Esophagus mucosa (tissue), 1 donor: ENCODE measurements around the gene RGS14. TPM values are rescaled to one million over a fixed set of nuclear protein-coding genes. Genes with fewer than 3 reads are reported as not detected.
"Not testable (repeated sequence)": the region's sequence is repeated elsewhere in the genome, so short reads cannot be mapped to it uniquely, and the experiment has no call there.

Source experiments
- ATAC-seq: fragments of 200-7000 bp; cut with Tn5 transposase; one replicate; pipeline ENCODE4 v1.9.1; 2020
- total RNA-seq: library from RNA; stranded (reverse); gene quantifications from one replicate; pipeline ENCODE4 v1.2.4, GENCODE V29; 2023
- donor health status: DM: yes; HTN: yes; CAD: no.

RGS14 gene
- total RNA-seq, 1 donor from 2014 or later, result 59.5 TPM

DNA sequence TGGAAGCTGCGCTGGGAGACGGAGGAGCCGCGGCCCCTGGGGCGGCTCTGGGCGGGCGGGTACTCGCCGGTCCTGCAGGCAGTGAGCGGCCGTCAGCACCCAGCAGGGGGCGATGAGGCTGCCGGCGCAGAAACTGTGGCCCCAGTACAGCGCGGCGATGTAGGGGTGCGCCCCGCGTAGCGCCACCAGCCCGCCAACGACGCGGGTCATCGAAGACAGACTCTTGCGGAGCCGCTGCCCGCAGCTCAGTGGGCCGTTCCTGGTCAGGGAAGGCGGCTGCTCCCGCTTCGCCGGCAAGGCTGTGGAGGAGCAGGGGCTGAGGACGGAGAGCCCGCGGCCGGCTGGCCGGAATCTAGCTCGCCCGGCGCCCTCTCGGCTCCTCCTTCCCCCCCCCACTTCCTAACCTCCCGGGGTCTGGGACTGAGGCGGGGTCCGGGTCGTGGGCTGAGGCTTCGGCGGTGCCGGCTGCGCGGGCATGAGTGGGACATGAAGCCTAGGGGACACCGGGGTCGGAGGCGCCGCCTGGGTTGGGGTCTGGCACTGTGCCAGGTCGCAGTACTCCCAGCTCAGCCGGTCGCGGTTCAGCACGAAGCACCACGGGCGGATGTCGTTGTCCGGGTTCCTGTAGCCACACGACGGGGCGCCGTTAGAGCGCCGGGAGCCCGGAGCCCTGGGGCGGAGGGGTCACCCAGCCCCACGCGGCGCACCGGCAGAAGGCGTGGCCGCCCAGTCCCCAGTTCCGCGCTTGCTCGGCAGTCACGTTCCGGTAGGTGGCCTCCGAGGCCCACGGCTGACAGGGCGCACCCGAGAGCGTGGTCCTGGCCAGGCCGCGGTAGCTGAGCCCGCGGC is 46.3 kb downstream of the RGS14 start:
- peak; percentile 85 for ATAC-seq

DNA sequence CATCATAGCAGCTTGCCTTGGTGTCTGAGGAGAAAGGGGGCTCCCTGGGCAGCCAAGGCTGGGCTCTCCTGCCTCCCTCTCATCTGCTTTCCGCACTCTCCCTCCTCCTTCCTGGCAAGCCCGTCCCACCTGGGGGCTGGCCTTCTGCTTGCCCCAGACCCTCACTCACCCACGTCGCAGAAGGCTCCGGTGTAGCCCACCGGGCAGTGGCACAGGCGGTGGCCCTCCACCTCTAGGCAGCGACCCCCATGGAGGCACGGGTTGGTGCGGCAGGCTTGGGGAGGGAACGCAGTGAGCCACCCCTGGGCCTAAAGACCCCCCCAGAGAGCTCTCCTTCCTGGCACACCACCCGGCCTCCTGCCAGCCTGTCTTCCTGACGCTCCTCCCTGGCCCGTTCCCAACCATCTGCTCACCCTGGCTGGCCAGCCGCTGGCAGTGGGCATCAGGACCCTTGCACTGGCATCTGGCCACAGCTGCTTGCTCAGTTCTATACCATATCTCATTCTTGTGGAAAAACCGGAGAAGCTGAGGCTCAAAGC is 47.0 kb downstream of the RGS14 start:
- no peak for ATAC-seq

DNA sequence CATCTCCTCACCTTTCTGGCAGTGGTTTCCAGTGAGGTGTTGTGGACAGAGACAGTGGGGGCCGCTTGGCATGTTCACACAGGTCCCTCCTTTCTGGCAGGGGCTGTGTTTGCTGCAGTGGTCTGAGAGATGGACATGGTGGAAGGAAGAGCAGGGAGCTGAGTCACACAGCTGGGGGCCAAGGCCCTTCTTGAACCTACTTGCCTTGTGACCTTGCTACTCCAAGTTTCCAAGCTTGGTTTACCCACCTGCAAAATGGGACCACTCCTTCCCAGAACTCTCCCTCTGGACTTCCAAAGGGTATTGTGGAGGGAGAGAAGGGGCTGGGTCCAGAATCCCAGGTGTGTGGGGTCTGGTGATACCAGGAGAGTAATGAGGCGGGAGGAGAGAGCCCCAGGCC is 47.6 kb downstream of the RGS14 start:
- ATAC-seq, result no peak

DNA sequence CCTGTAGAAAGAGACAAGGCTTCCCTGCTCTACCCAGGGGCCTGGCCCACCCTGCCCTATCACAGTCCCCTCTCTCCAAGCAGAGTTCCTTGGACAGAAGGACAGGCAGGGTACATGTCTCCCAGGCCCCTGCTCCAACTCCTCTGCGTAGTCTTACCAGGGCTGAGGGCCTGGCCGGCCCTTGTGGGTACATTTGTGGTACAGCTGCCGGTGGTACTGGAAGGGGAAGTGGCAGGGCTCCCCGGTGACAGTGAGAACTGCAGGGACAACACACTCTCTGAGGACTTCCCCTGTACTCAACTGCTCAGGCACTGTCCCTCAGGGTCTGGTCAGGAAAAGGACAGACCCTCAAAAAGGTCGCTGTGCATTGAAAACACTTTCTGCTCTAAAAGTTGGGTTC is 48.1 kb downstream of the RGS14 start:
- no peak for ATAC-seq

DNA sequence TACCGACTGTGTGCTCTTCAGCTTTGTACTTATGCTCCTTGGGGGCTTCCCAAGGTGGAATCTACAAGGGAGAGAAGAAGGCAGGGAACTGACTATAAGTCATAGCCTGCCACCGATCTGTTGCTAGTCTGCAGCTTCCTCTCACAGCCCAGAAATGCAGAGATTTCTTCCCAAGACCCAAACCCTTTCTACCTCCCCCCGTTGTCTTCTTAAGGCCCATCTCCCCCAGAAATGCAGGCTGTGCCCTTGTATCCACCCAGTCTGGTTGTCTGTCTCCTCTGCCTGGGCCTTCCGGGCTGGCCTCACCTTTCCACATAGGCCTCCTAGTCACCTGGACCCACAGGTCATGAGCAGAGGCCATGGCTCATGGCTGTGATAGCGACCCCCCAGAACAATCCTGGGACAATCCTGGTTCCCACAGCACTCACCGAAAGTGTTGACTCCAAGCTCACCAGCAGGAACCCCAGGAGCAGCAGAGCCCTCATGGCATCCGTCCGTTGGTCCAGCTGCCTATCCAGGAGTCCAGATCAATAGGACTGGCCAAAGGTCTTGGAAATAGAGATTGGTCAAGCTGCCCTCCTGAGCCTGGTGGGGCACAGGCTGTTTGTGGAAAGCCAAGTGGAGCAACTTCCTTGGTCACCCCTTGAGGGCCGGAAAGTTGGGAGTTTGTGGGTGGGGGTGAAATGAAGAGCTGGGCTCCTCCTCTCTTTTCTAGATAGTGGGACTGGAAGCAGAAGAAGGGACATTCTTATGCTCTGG is 51.5 kb downstream of the RGS14 start, which contains the start of gene F12:
F12 (minus strand) TSS at position 522 of the 759 bp plus-strand sequence; CDS start at position 485, 37 bp downstream.
- ATAC-seq, result no peak

DNA sequence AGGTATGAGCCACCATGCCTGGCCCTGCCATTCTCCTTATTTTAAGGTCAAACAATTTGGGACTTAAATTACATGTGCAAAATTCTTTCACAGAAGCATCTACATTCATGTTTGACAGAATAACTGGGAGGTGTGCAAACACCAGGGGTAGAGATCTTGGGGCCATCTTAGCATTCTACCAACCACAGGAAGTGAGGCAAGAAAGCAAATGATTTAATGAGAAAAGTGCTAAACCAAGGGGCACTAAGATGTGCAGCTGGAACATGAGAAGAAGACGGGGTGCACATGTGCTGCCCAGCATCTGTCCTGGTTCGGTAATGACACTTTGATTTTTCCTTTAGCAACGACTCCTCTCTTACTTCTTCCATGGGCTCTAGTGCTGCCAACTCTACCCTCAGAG is 52.9 kb downstream of the RGS14 start:
- no peak for ATAC-seq

DNA sequence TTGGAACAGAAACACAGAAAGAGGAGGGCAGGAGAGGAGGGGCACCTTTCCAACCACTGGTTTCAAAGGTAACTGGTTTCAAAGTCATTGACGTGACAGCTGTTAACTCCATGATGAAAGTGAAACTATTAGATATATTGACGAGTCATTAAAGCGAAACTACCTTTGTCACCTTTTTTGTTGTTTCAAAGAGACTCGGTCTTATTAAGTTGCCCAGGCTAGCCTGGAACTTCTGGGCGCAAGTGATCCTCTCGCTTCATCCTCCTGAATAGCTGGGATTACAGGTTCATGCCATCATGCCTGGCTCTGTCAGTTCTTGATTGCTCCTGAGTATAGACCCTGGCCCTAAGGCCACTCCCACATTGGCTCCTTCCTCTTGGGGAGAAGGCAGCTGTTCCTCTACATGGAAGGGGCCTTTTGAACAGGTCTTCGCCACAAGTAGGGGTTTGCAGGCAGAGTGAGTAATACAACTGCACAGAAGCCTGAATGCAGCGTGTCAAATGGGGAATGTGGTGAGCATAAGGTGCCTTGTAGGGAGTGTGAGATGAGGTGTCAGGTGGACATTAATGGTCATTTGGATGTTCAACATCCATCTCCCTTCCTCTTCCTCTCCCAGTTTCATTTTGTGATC is 55.0 kb downstream of the RGS14 start:
- no peak for ATAC-seq

DNA sequence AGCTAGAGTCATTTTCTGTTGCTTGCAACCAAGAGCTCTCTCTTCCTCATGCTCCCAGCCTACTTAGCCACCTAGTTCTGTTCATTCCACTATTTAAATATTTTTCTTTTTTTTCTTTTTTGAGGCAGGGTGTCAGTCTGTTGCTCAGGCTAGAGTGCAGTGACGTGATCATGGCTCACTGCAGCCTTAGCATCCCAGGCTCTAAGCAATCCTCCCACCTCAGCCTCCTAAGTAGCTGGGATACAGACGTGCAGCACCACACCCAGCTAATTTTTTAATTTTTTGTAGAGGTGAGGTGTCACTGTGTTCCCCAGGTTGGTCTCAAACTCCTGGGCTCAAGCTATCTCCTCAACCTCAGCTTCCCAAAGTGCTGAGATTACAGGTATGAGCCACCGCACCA is 56.8 kb downstream of the RGS14 start:
- no peak for ATAC-seq

DNA sequence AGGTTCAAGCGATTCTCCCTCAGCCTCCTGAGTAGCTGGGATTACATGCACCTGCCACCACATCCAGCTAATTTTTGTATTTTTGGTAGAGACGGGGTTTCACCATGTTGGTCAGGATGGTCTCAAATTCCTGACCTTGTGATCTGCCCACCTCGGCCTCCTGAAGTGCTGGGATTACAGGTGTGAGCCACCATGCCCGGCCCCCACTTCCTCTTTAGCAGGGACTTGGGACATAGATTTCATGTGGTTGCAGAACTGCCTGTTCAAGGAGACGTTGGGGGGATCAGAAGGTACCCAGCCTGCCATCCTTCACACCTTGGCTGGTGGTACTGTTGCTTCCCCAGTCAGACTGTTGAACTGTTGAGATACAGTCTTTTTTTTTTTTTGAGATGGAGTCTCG is 59.4 kb downstream of the RGS14 start:
- ATAC-seq, result not testable (repeated sequence)

DNA sequence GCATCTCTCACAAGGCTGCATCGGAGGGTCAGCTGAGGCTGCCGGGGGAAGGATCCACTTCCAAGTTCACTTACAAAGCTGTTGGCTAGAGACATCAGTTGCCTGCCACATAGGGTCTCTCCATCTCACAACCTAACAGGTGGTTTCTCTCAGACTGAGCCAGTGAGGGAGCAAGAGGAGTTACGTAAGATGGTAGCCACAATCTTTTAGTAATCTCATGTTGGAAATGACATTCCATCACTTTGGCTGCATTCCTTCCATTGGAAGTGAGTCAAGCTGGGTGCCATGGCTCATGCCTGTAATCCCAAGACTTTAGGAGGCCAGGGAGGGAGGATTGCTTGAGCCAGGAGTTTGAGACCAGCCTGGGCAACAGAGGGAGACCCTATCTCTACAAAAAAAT is 61.3 kb downstream of the RGS14 start:
- ATAC-seq, result no peak

DNA sequence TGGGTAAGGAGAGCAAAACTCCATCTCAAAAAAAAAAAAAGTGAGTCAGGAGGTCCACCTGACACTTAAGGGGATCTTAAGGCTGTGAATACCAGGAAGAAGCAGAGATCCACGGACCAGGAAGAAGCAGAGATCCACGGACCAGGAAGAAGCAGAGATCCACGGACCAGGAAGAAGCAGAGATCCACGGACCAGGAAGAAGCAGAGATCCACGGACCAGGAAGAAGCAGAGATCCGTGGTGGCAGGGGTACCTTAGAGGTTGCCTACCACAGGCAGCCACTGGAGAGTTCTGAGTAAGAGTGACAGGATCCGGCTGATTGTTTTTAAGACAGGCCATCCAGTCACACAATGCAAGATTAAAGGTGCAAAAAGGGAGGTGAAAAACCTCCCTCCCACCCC is 62.7 kb downstream of the RGS14 start:
- not testable (repeated sequence) for ATAC-seq

DNA sequence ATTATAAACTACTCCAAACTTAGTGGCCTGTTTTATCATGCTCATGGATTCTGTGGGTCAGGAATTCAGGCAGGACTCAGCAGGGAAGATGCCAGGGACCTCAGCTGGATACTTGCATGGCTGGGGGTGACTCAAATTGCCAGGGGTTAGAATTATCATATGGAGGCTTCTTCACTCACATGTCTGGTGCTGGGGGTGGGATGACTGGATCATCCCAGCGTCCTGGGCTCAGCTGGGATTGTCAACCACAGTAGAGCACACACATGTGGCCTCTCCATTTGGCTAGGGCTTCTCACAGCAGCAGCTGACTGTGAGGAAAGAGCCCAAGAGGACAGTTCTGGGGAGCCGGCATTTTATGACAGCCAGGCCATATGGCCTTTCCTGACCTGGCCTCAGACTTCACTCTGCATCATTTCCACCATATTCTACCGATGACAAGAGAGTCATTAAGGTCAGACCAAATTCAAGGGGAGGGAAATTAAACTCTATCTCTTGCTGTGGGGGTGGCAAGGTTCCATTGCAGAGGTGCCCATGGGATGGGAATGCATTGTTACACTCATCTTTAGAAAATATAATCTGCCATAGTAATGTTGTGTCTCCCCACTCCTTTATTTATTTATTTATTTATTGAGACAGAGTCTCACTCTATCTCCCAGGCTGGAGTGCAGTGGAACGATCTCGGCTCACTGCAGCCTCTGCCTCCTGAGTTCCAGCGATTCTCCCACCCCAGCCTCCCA is 63.5 kb downstream of the RGS14 start:
- no peak for ATAC-seq

Other genes with a start within 250 kb of the RGS14 start
- 53.8 TPM for gene NSD1, start 224.2 kb upstream of the RGS14 start, total RNA-seq
- 31.8 TPM for gene RAB24, start 54.2 kb upstream of the RGS14 start, total RNA-seq
- gene PRELID1, start 54.1 kb upstream of the RGS14 start, total RNA-seq, result 144 TPM
- gene MXD3, start 46.0 kb upstream of the RGS14 start, total RNA-seq, result 7.8 TPM
- gene LMAN2, start 6.3 kb upstream of the RGS14 start, total RNA-seq, result 162 TPM
- 0.60 TPM for gene SLC34A1, start 26.5 kb downstream of the RGS14 start, total RNA-seq
- not detected for gene PFN3, start 42.7 kb downstream of the RGS14 start, total RNA-seq
- gene F12, start 51.6 kb downstream of the RGS14 start, total RNA-seq, result 32.8 TPM
- gene GRK6, start 68.8 kb downstream of the RGS14 start, total RNA-seq, result 26.6 TPM
- 4.3 TPM for gene PRR7, start 88.9 kb downstream of the RGS14 start, total RNA-seq
- 27.2 TPM for gene DBN1, start 115.7 kb downstream of the RGS14 start, total RNA-seq
- gene PDLIM7, start 139.7 kb downstream of the RGS14 start, total RNA-seq, result 23.0 TPM
- gene DOK3, start 151.9 kb downstream of the RGS14 start, total RNA-seq, result 3.3 TPM
- 64.2 TPM for gene DDX41, start 159.0 kb downstream of the RGS14 start, total RNA-seq
- 31.6 TPM for gene FAM193B, start 196.6 kb downstream of the RGS14 start, total RNA-seq
- 116 TPM for gene TMED9, start 234.3 kb downstream of the RGS14 start, total RNA-seq
- gene B4GALT7, start 242.2 kb downstream of the RGS14 start, total RNA-seq, result 13.1 TPM